Spleen (tissue), 11 donors: ENCODE results near the gene UBE2S. TPM values are rescaled to one million over a fixed set of nuclear protein-coding genes. Genes with fewer than 3 reads are reported as not detected.

ENCODE experiments used
- DNase-seq: peaks from one replicate; pipeline ENCODE4 v3.0.0-alpha.2; 2020
- H3K27ac ChIP-seq, 8 donors: fragments of 200-600 bp; sonication (generic) in 7 of 8; 1 replicate in 4 of 8; 2 replicates in 4 of 8; pipeline versions ENCODE4 v1.5.0 to v1.8.0; 2016 to 2021; ENCODE audit warnings: inconsistent platforms in 4 of 8, mild to moderate bottlenecking in 4 of 8, moderate library complexity in 1 of 8
- H3K27me3 ChIP-seq, 7 donors: fragments of 200-600 bp; sonication (generic) in 6 of 7; replicated peaks in 1 of 7; 1 replicate in 4 of 7; 2 replicates in 3 of 7; pipeline versions ENCODE4 v1.5.0 to v1.8.0; 2016 to 2021; ENCODE audit warnings: inconsistent platforms in 3 of 7, mild to moderate bottlenecking in 1 of 7
- H3K36me3 ChIP-seq, 6 donors: fragments of 200-600 bp; sonication (generic) in 5 of 6; 1 replicate in 4 of 6; 2 replicates in 2 of 6; pipeline versions ENCODE4 v1.5.0 to v1.8.0; 2016 to 2021; ENCODE audit warnings: inconsistent platforms in 2 of 6
- H3K4me1 ChIP-seq, 6 donors: fragments of 200-600 bp; sonication (generic) in 5 of 6; 1 replicate in 3 of 6; 2 replicates in 3 of 6; pipeline versions ENCODE4 v1.5.0 to v1.8.0; 2016 to 2021; ENCODE audit warnings: inconsistent platforms in 3 of 6
- H3K4me3 ChIP-seq, 8 donors: fragments of 200-600 bp; sonication (generic) in 7 of 8; 1 replicate in 4 of 8; 2 replicates in 4 of 8; pipeline versions ENCODE4 v1.5.0 to v1.8.0; 2016 to 2021; ENCODE audit warnings: inconsistent platforms in 4 of 8, mild to moderate bottlenecking in 4 of 8, moderate library complexity in 2 of 8
- H3K9me3 ChIP-seq, 8 donors: fragments of 200-600 bp; sonication (generic) in 7 of 8; 1 replicate in 4 of 8; 2 replicates in 4 of 8; pipeline versions ENCODE4 v1.5.0 to v1.8.0; 2016 to 2021; ENCODE audit warnings: inconsistent platforms in 4 of 8
- CTCF ChIP-seq, 11 experiments: fragments of 200-600 bp in 7 of 11; fragments of 450-650 bp in 4 of 11; sonication (generic) in 4 of 11; IDR thresholded peaks in 8 of 11; conservative IDR thresholded peaks in 3 of 11; 1 replicate in 7 of 11; 2 replicates in 4 of 11; pipeline versions ENCODE4 v1.4.0 to v1.8.0; 2016 to 2021; ENCODE audit warnings: antibody characterized with exemption in 11 of 11, inconsistent platforms in 4 of 11, mild to moderate bottlenecking in 1 of 11
- POLR2A ChIP-seq, 3 donors: fragments of 450-650 bp; IDR thresholded peaks; one replicate each; pipeline ENCODE4 v1.5.1; 2017; ENCODE audit warnings: antibody characterized with exemption in 3 of 3, mild to moderate bottlenecking in 1 of 3
- POLR2AphosphoS5 ChIP-seq, 3 donors: sonication (generic); formaldehyde crosslinking; IDR thresholded peaks; one replicate each; pipeline ENCODE4 v1.5.1; 2017; ENCODE audit warnings: antibody characterized with exemption in 3 of 3
- WGBS, 5 donors: extraction: QIAGEN DNeasy Blood & Tissue Kit in 3 of 5; methylation state at CpG; one replicate each; pipeline versions ENCODE4 v1.1.5 to v1.1.7; 2013 to 2018; 5-methylcytosine and 5-hydroxymethylcytosine counted together
- intact Hi-C: fragments of 100-400 bp; cut with DNase I; formaldehyde crosslinking; loops from one replicate; pipeline ENCODE4 v1.15.0; 2023; ENCODE audit warnings: low total_unique reads
- polyA plus RNA-seq, 3 donors: library from polyadenylated mRNA; stranded (reverse); fragments of 200-250 nt; gene quantifications; one replicate each; pipeline ENCODE4 v1.2.1, GENCODE V29; 2013
- total RNA-seq, 7 donors: library from RNA; depleted of rRNA in 3 of 7; stranded (reverse); fragments of >200 nt in 3 of 7; fragmentation: NEBNext Ultra II Directional in 4 of 7; extraction: Animal tissue kit (Norgen Biotek cat#: 25700) in 4 of 7; gene quantifications; one replicate each; pipeline versions ENCODE4 v1.1.0 to v1.2.1, GENCODE V29; 2016 to 2021
- donor health status: healthy with polysubstance abuse.
- donor health status: DM: no; HTN: no; CAD: no; lungs with moderate emphysema.
- donor health status: DM: no; HTN: no; CAD: no.
- donor health status: Bipolar disorder and iron deficiency.
- donor health status: healthy.
- donor health status: DM: no; HTN: no; CAD: no.
- donor health status: DM: yes; HTN: yes; CAD: no.

UBE2S gene
- total and polyA plus RNA-seq, 10 donors: 4.9 to 40.8 (median 19.5) TPM

GRCh38 chr19:55352549-55353145 is 54.9 kb downstream of the UBE2S start:
- peaks cover 0 to 76% (median 44%) of the 10 kb centered on the region in 7 donors for H3K27me3 ChIP-seq
- H3K4me1 ChIP-seq: peaks cover 9 to 29% (median 18%) of the 10 kb centered on the region in 6 donors
- peaks cover 0 to 8% (median 0%) of the 10 kb centered on the region in 6 donors for H3K36me3 ChIP-seq
- H3K27ac ChIP-seq: no peak overlapping the region
- 63 to 75% (median 71%) methylated on average over 24 to 25 of the region's 25 CpGs for WGBS, 5 donors
- TF ChIP-seq CTCF (IDR thresholded peaks at IDR 0.05 in 8 of 11, conservative IDR thresholded peaks at IDR 0.05 in 3 of 11): no peak
- no peak for TF ChIP-seq POLR2A (IDR thresholded peaks at IDR 0.05)
- TF ChIP-seq POLR2AphosphoS5 (IDR thresholded peaks at IDR 0.05): no peak
- DNase-seq: no peak
- H3K4me3 ChIP-seq: no peak overlapping the region
- intact Hi-C loops: no loop called here
- H3K9me3 ChIP-seq: no peaks in the 10 kb centered on the region

GRCh38 chr19:55352040-55352439 is 55.5 kb downstream of the UBE2S start:
- Histone ChIP-seq H3K27me3 (peaks cover 0 to 72% (median 44%) of the 10 kb centered on the region in 7 donors), H3K4me3 (no peak overlapping the region), H3K36me3 (peaks cover 0 to 14% (median 2%) of the 10 kb centered on the region in 6 donors), H3K27ac (no peak overlapping the region), H3K4me1 (peaks cover 9 to 29% (median 18%) of the 10 kb centered on the region in 6 donors), H3K9me3 (no peaks in the 10 kb centered on the region)
- TF ChIP-seq POLR2AphosphoS5 (IDR thresholded peaks at IDR 0.05) (no peak), POLR2A (IDR thresholded peaks at IDR 0.05) (no peak), CTCF (IDR thresholded peaks at IDR 0.05 in 8 of 11, conservative IDR thresholded peaks at IDR 0.05 in 3 of 11) (no peak)
- intact Hi-C loops: no loop called here
- no peak for DNase-seq
- 35 to 69% (median 41%) methylated on average over 6 of the region's 6 CpGs for WGBS, 5 donors

GRCh38 chr19:55350620-55351315 is 56.8 kb downstream of the UBE2S start:
- H3K9me3 ChIP-seq: no peaks in the 10 kb centered on the region
- no peak overlapping the region for H3K4me3 ChIP-seq
- peaks cover 0 to 27% (median 10%) of the 10 kb centered on the region in 6 donors for H3K36me3 ChIP-seq
- peaks cover 9 to 29% (median 18%) of the 10 kb centered on the region in 6 donors for H3K4me1 ChIP-seq
- TF ChIP-seq POLR2A (IDR thresholded peaks at IDR 0.05) (no peak), CTCF (IDR thresholded peaks at IDR 0.05 in 8 of 11, conservative IDR thresholded peaks at IDR 0.05 in 3 of 11) (no peak), POLR2AphosphoS5 (IDR thresholded peaks at IDR 0.05) (no peak)
- H3K27me3 ChIP-seq: peaks cover 0 to 59% (median 44%) of the 10 kb centered on the region in 7 donors
- no peak overlapping the region for H3K27ac ChIP-seq
- intact Hi-C loops: no loop called here
- no peak for DNase-seq
- 59 to 71% (median 60%) methylated on average over 11 of the region's 11 CpGs for WGBS, 5 donors

Other genes starting within 250 kb of the UBE2S start
Only the 30 nearest of the 32 such genes appear.
- gene SYT5, start 227.5 kb downstream of the UBE2S start, total RNA-seq: 1 to 10 TPM in 1 of 7 donors, not detected in 6; 1.4 TPM
- gene SYT5, start 227.5 kb downstream of the UBE2S start, polyA plus RNA-seq: under 1 TPM; 0.06 to 0.23 (median 0.13) TPM
- gene PTPRH, start 198.3 kb downstream of the UBE2S start, total RNA-seq: 10 to 100 TPM; 36.8 to 97.9 (median 53.8) TPM
- 10 to 100 TPM in 2 of 3 donors, 1 to 10 TPM in 1; 6.5 to 31.7 (median 14.9) TPM for gene PTPRH, start 198.3 kb downstream of the UBE2S start, polyA plus RNA-seq
- 10 to 100 TPM in 3 of 7 donors, 1 to 10 TPM in 4; 7.5 to 11.7 (median 9.6) TPM for gene TMEM86B, start 179.0 kb downstream of the UBE2S start, total RNA-seq
- gene TMEM86B, start 179.0 kb downstream of the UBE2S start, polyA plus RNA-seq: 10 to 100 TPM; 11.8 to 31.5 (median 28.2) TPM
- 100 to 1,000 TPM; 113 to 150 (median 133) TPM for gene PPP6R1, start 148.8 kb downstream of the UBE2S start, total RNA-seq
- gene PPP6R1, start 148.8 kb downstream of the UBE2S start, polyA plus RNA-seq: 10 to 100 TPM; 49.2 to 90.5 (median 65.1) TPM
- 10 to 100 TPM; 14.2 to 26.8 (median 17.6) TPM for gene HSPBP1, start 127.7 kb downstream of the UBE2S start, total RNA-seq
- gene HSPBP1, start 127.7 kb downstream of the UBE2S start, polyA plus RNA-seq: 10 to 100 TPM; 14.2 to 27.0 (median 26.4) TPM
- gene BRSK1, start 123.8 kb downstream of the UBE2S start, total RNA-seq: 1 to 10 TPM in 5 of 7 donors, under 1 TPM in 2; 0.79 to 2.9 (median 1.7) TPM
- gene BRSK1, start 123.8 kb downstream of the UBE2S start, polyA plus RNA-seq: 1 to 10 TPM in 2 of 3 donors, under 1 TPM in 1; 0.70 to 1.5 (median 1.0) TPM
- gene TMEM150B, start 82.4 kb downstream of the UBE2S start, total RNA-seq: 10 to 100 TPM in 3 of 7 donors, 1 to 10 TPM in 4; 5.6 to 34.1 (median 9.9) TPM
- gene TMEM150B, start 82.4 kb downstream of the UBE2S start, polyA plus RNA-seq: 1 to 10 TPM; 1.7 to 6.5 (median 4.1) TPM
- gene KMT5C, start 67.9 kb downstream of the UBE2S start, total RNA-seq: 10 to 100 TPM; 10.5 to 18.1 (median 12.8) TPM
- gene KMT5C, start 67.9 kb downstream of the UBE2S start, polyA plus RNA-seq: 10 to 100 TPM in 1 of 3 donors, 1 to 10 TPM in 2; 5.7 to 12.2 (median 7.8) TPM
- gene COX6B2, start 53.1 kb downstream of the UBE2S start, total RNA-seq: 1 to 10 TPM in 1 of 7 donors, under 1 TPM in 4, not detected in 2; 0.30 to 1.6 (median 0.63) TPM
- under 1 TPM in 2 of 3 donors, not detected in 1; 0.06 to 0.08 TPM for gene COX6B2, start 53.1 kb downstream of the UBE2S start, polyA plus RNA-seq
- gene GARIN5B, start 44.5 kb downstream of the UBE2S start, total RNA-seq: not detected
- gene GARIN5B, start 44.5 kb downstream of the UBE2S start, polyA plus RNA-seq: not detected
- under 1 TPM in 1 of 7 donors, not detected in 6; 0.23 TPM for gene IL11, start 37.3 kb downstream of the UBE2S start, total RNA-seq
- gene IL11, start 37.3 kb downstream of the UBE2S start, polyA plus RNA-seq: under 1 TPM in 2 of 3 donors, not detected in 1; 0.04 to 0.06 TPM
- gene TMEM190, start 31.0 kb downstream of the UBE2S start, total RNA-seq: not detected
- gene TMEM190, start 31.0 kb downstream of the UBE2S start, polyA plus RNA-seq: under 1 TPM in 1 of 3 donors, not detected in 2; 0.20 TPM
- 1 to 10 TPM; 3.7 to 8.8 (median 5.0) TPM for gene TMEM238, start 23.5 kb downstream of the UBE2S start, total RNA-seq
- gene TMEM238, start 23.5 kb downstream of the UBE2S start, polyA plus RNA-seq: under 1 TPM in 2 of 3 donors, not detected in 1; 0.17 to 0.32 TPM
- 1,000 to 10,000 TPM in 5 of 7 donors, 100 to 1,000 TPM in 2; 581 to 2,029 (median 1,447) TPM for gene RPL28, start 21.9 kb downstream of the UBE2S start, total RNA-seq
- 1,000 to 10,000 TPM; 3,566 to 4,833 (median 4,082) TPM for gene RPL28, start 21.9 kb downstream of the UBE2S start, polyA plus RNA-seq
- gene SHISA7, start 35.5 kb upstream of the UBE2S start, total RNA-seq: under 1 TPM in 1 of 7 donors, not detected in 6; 0.27 TPM
- gene SHISA7, start 35.5 kb upstream of the UBE2S start, polyA plus RNA-seq: under 1 TPM in 1 of 3 donors, not detected in 2; 0.03 TPM
- 10 to 100 TPM; 38.6 to 85.0 (median 54.5) TPM for gene ISOC2, start 53.9 kb upstream of the UBE2S start, total RNA-seq
- 10 to 100 TPM; 55.6 to 98.7 (median 64.5) TPM for gene ISOC2, start 53.9 kb upstream of the UBE2S start, polyA plus RNA-seq
- gene C19orf85, start 57.0 kb upstream of the UBE2S start, total RNA-seq: not detected
- gene C19orf85, start 57.0 kb upstream of the UBE2S start, polyA plus RNA-seq: not detected
- gene ZNF628, start 68.8 kb upstream of the UBE2S start, total RNA-seq: 10 to 100 TPM in 3 of 7 donors, 1 to 10 TPM in 4; 4.4 to 13.6 (median 9.7) TPM
- 1 to 10 TPM; 1.4 to 8.2 (median 1.7) TPM for gene ZNF628, start 68.8 kb upstream of the UBE2S start, polyA plus RNA-seq
- 10 to 100 TPM in 1 of 7 donors, 1 to 10 TPM in 6; 1.9 to 10.3 (median 6.9) TPM for gene NAT14, start 77.4 kb upstream of the UBE2S start, total RNA-seq
- gene NAT14, start 77.4 kb upstream of the UBE2S start, polyA plus RNA-seq: 10 to 100 TPM; 13.8 to 17.7 (median 15.5) TPM
- gene SSC5D, start 80.6 kb upstream of the UBE2S start, total RNA-seq: 10 to 100 TPM; 11.0 to 30.6 (median 24.1) TPM
- gene SSC5D, start 80.6 kb upstream of the UBE2S start, polyA plus RNA-seq: 1 to 10 TPM in 2 of 3 donors, under 1 TPM in 1; 0.61 to 7.4 (median 2.5) TPM
- not detected for gene SBK2, start 129.3 kb upstream of the UBE2S start, total RNA-seq
- not detected for gene SBK2, start 129.3 kb upstream of the UBE2S start, polyA plus RNA-seq
- not detected for gene SBK3, start 137.8 kb upstream of the UBE2S start, total RNA-seq
- gene SBK3, start 137.8 kb upstream of the UBE2S start, polyA plus RNA-seq: not detected
- gene ZNF579, start 173.1 kb upstream of the UBE2S start, total RNA-seq: 10 to 100 TPM in 2 of 7 donors, 1 to 10 TPM in 4, under 1 TPM in 1; 0.72 to 10.6 (median 6.5) TPM
- 1 to 10 TPM; 2.8 to 6.9 (median 3.4) TPM for gene ZNF579, start 173.1 kb upstream of the UBE2S start, polyA plus RNA-seq
- gene FIZ1, start 191.7 kb upstream of the UBE2S start, total RNA-seq: 10 to 100 TPM in 5 of 7 donors, 1 to 10 TPM in 2; 7.6 to 17.3 (median 11.4) TPM
- gene FIZ1, start 191.7 kb upstream of the UBE2S start, polyA plus RNA-seq: 10 to 100 TPM in 1 of 3 donors, 1 to 10 TPM in 2; 5.1 to 11.5 (median 7.8) TPM
- 10 to 100 TPM; 19.7 to 42.5 (median 23.9) TPM for gene ZNF524, start 192.5 kb upstream of the UBE2S start, total RNA-seq
- 10 to 100 TPM; 33.3 to 57.8 (median 39.2) TPM for gene ZNF524, start 192.5 kb upstream of the UBE2S start, polyA plus RNA-seq
- gene ZNF865, start 197.9 kb upstream of the UBE2S start, total RNA-seq: 10 to 100 TPM; 12.2 to 23.3 (median 17.8) TPM
- 10 to 100 TPM in 1 of 3 donors, 1 to 10 TPM in 2; 4.8 to 10.4 (median 5.3) TPM for gene ZNF865, start 197.9 kb upstream of the UBE2S start, polyA plus RNA-seq
- 1 to 10 TPM; 4.0 to 10.0 (median 7.1) TPM for gene ZNF784, start 216.8 kb upstream of the UBE2S start, total RNA-seq
- gene ZNF784, start 216.8 kb upstream of the UBE2S start, polyA plus RNA-seq: 1 to 10 TPM; 3.3 to 7.6 (median 5.6) TPM
- gene ZNF580, start 233.2 kb upstream of the UBE2S start, total RNA-seq: 10 to 100 TPM; 25.4 to 58.7 (median 31.7) TPM
- 10 to 100 TPM; 18.9 to 36.7 (median 33.3) TPM for gene ZNF580, start 233.2 kb upstream of the UBE2S start, polyA plus RNA-seq
- 10 to 100 TPM; 21.4 to 34.9 (median 27.2) TPM for gene ZNF581, start 235.9 kb upstream of the UBE2S start, total RNA-seq
- 10 to 100 TPM; 39.8 to 46.5 (median 43.6) TPM for gene ZNF581, start 235.9 kb upstream of the UBE2S start, polyA plus RNA-seq
- gene CCDC106, start 240.4 kb upstream of the UBE2S start, total RNA-seq: 10 to 100 TPM; 11.9 to 23.4 (median 14.4) TPM
- 10 to 100 TPM; 26.7 to 40.1 (median 37.8) TPM for gene CCDC106, start 240.4 kb upstream of the UBE2S start, polyA plus RNA-seq